ENCODE measurements around the gene DENND4B.

- TF ChIP-seq POLR2A (IDR thresholded peaks at IDR 0.05) (no peak), CTCF (IDR thresholded peaks at IDR 0.05) (no peak), POLR2AphosphoS5 (IDR thresholded peaks at IDR 0.05) (no peak)
Measured at GRCh38 chr1:153888533-153888932, 58.0 kb downstream of the DENND4B start.
